Body of pancreas (tissue), 4 donors: ENCODE results near the gene OR51L1.

Source experiments
- POLR2A ChIP-seq, 3 donors: fragments of 450-650 bp; IDR thresholded peaks; one replicate each; pipeline ENCODE4 v1.6.1; 2016; ENCODE audit warnings: antibody characterized with exemption in 3 of 3, mild to moderate bottlenecking in 2 of 3
- TF ChIP-seq, protein P1 (sequence below), 7 experiments: fragments of 450-650 bp in 4 of 7; fragments of 200-600 bp in 3 of 7; sonication (generic) in 3 of 7; IDR thresholded peaks; one replicate each; pipeline ENCODE4 v1.5.1; 2016 to 2019; ENCODE audit warnings: antibody characterized with exemption in 7 of 7

DNA sequence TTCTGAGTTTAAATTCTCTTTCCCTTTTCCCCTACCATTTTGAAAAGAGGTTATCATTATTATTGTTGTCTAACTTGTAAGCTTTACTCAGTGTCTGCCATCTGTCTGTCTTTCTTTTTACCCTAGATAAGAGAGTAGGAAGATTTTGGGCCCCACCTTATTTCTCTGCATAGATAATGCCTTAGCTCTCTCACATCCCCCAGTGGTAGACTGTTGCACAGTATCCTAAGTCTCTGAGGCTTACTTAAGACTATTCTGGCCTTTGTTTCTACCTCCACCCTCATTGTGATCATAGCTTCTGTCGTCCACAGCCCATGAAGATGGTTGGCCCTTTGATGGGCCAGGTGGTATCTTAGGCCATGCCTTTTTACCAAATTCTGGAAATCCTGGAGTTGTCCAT, 3.6 kb upstream of the OR51L1 start:
- TF ChIP-seq, protein P1, sequence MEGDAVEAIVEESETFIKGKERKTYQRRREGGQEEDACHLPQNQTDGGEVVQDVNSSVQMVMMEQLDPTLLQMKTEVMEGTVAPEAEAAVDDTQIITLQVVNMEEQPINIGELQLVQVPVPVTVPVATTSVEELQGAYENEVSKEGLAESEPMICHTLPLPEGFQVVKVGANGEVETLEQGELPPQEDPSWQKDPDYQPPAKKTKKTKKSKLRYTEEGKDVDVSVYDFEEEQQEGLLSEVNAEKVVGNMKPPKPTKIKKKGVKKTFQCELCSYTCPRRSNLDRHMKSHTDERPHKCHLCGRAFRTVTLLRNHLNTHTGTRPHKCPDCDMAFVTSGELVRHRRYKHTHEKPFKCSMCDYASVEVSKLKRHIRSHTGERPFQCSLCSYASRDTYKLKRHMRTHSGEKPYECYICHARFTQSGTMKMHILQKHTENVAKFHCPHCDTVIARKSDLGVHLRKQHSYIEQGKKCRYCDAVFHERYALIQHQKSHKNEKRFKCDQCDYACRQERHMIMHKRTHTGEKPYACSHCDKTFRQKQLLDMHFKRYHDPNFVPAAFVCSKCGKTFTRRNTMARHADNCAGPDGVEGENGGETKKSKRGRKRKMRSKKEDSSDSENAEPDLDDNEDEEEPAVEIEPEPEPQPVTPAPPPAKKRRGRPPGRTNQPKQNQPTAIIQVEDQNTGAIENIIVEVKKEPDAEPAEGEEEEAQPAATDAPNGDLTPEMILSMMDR (IDR thresholded peaks at IDR 0.05), result peak in 2 of 7 experiments; percentile 14 to 31
- no peak for TF ChIP-seq POLR2A (IDR thresholded peaks at IDR 0.05)
